OCI-LY7 (cell line): Measurements from ENCODE around the gene NOL4L. TPM values are rescaled to one million over a fixed set of nuclear protein-coding genes. Genes with fewer than 3 reads are reported as not detected.

ENCODE experiments used
- BruUV-seq: library from RNA; stranded (reverse); fragments of 400-500 nt; replicated peaks from 2 replicates; lab custom pipeline; 2021; lab: Mats Ljungman, UMichigan
- CTCF ChIA-PET: fragments of 300-600 bp; sonication (Branson Sonifier 250); formaldehyde crosslinking; loops from one replicate; lab custom pipeline; 2022; ENCODE audit warnings: antibody characterized with exemption; ENCODE audit not compliant: unreplicated experiment; lab: Charles Lee
- POLR2A ChIA-PET: fragments of 300-600 bp; sonication (Branson Sonifier 250); formaldehyde crosslinking; loops from one replicate; lab custom pipeline; 2022; ENCODE audit warnings: antibody characterized with exemption; lab: Charles Lee
- DNase-seq: peaks from one replicate; pipeline ENCODE4 v3.0.0-alpha.2; 2015; ENCODE audit warnings: low spot score
- H2AFZ ChIP-seq: fragments of 200-600 bp; sonication (generic), shearing (Covaris generic); 2 replicates; pipeline ENCODE4 v1.6.1; 2014; ENCODE audit warnings: mild to moderate bottlenecking, antibody characterized with exemption, low read length, moderate library complexity
- H3K27ac ChIP-seq: fragments of 200-600 bp; sonication (generic); 2 replicates; pipeline ENCODE4 v1.5.1; 2014; ENCODE audit warnings: mixed run types, low read depth, mild to moderate bottlenecking, moderate library complexity, low read length, inconsistent platforms; ENCODE audit not compliant: poor library complexity, severe bottlenecking
- H3K36me3 ChIP-seq: fragments of 200-600 bp; sonication (generic); 2 replicates; pipeline ENCODE4 v1.6.1; 2014; ENCODE audit warnings: mild to moderate bottlenecking, antibody characterized with exemption, low read length, moderate library complexity, mixed read lengths; ENCODE audit not compliant: insufficient read depth
- H3K4me1 ChIP-seq: fragments of 200-600 bp; sonication (generic); 2 replicates; pipeline ENCODE4 v1.5.1; 2014; ENCODE audit warnings: mild to moderate bottlenecking, low read length; ENCODE audit not compliant: insufficient read depth, poor library complexity, severe bottlenecking
- H3K4me2 ChIP-seq: fragments of 200-600 bp; sonication (generic); 2 replicates; pipeline ENCODE4 v1.6.1; 2014; ENCODE audit warnings: mild to moderate bottlenecking, low read length
- H3K4me3 ChIP-seq: fragments of 200-600 bp; sonication (generic); 2 replicates; pipeline ENCODE4 v1.5.1; 2014; ENCODE audit warnings: mild to moderate bottlenecking, low read depth, low read length; ENCODE audit not compliant: poor library complexity, severe bottlenecking
- H3K79me2 ChIP-seq: fragments of 200-600 bp; sonication (generic); 2 replicates; pipeline ENCODE4 v1.6.1; 2016; ENCODE audit warnings: low read depth, mild to moderate bottlenecking, low read length, moderate library complexity, mixed read lengths; ENCODE audit not compliant: insufficient read depth
- H3K9me2 ChIP-seq: fragments of 200-600 bp; sonication (generic); 2 replicates; pipeline ENCODE4 v1.6.1; 2016; ENCODE audit warnings: mild to moderate bottlenecking, low read length, mixed read lengths; ENCODE audit not compliant: insufficient read depth
- H3K9me3 ChIP-seq: fragments of 200-600 bp; sonication (generic); 2 replicates; pipeline ENCODE4 v1.6.1; 2014; ENCODE audit warnings: mild to moderate bottlenecking, mixed run types, low read length, mixed read lengths
- H4K20me1 ChIP-seq: fragments of 200-600 bp; sonication (generic); 2 replicates; pipeline ENCODE4 v1.6.1; 2014; ENCODE audit warnings: mild to moderate bottlenecking, antibody characterized with exemption, low read length, moderate library complexity, mixed read lengths; ENCODE audit not compliant: insufficient read depth
- CTCF ChIP-seq: fragments of 200-600 bp; sonication (generic); conservative IDR thresholded peaks from 2 replicates; pipeline ENCODE4 v1.5.1; 2014; ENCODE audit warnings: mild to moderate bottlenecking, antibody characterized with exemption, low read length, moderate library complexity, mixed read lengths
- EZH2phosphoT487 ChIP-seq: fragments of 200-600 bp; sonication (generic); IDR thresholded peaks from 2 replicates; pipeline ENCODE4 v1.6.1; 2018; ENCODE audit warnings: low read depth, borderline replicate concordance, mild to moderate bottlenecking, mixed run types, antibody characterized with exemption, low read length, moderate library complexity, mixed read lengths
- intact Hi-C: fragments of 100-400 bp; cut with micrococcal nuclease; formaldehyde crosslinking; loops from one replicate; pipeline ENCODE4 v1.10.0; 2022; ENCODE audit not compliant: unreplicated experiment
- total RNA-seq, 2 experiments: library from RNA; depleted of rRNA in 1 of 2; stranded (reverse); fragments of >200 nt in 1 of 2; shearing (Covaris generic) in 1 of 2; gene quantifications; 2 replicates each; pipeline ENCODE4 v1.2.3, GENCODE V29; 2014 to 2022

NOL4L gene
- total RNA-seq, 2 experiments from 2014 or later = 3.9 to 4.2 TPM

GRCh38 chr20:32621071-32621890 is 36.1 kb upstream of the NOL4L start:
- no peak for DNase-seq
- no peaks in the 10 kb centered on the region for H3K9me3 ChIP-seq
- no peak for TF ChIP-seq CTCF
- TF ChIP-seq EZH2phosphoT487 = no peak
- H3K4me3 ChIP-seq = no peak overlapping the region
- no peak overlapping the region for H3K4me2 ChIP-seq
- no peak overlapping the region for H2AFZ ChIP-seq
- no TSS peak for BruUV-seq
- CTCF ChIA-PET = interaction anchor here (0.7 kb wide), 1 partner anchor 41 kb away, joined by 3 read pairs; no protein-coding TSS in a partner anchor
- H3K4me1 ChIP-seq = no peaks in the 10 kb centered on the region
- intact Hi-C loops = no loop called here
- H3K79me2 ChIP-seq = no peaks in the 10 kb centered on the region
- no peaks in the 10 kb centered on the region for H3K36me3 ChIP-seq
- H4K20me1 ChIP-seq = no peaks in the 10 kb centered on the region
- H3K27ac ChIP-seq = no peak overlapping the region
- H3K9me2 ChIP-seq = no peaks in the 10 kb centered on the region
- POLR2A ChIA-PET = no interaction called here

GRCh38 chr20:32619586-32619985 is 34.5 kb upstream of the NOL4L start:
- Histone ChIP-seq H4K20me1 (no peaks in the 10 kb centered on the region), H3K9me2 (no peaks in the 10 kb centered on the region), H3K4me2 (no peak overlapping the region), H3K9me3 (no peaks in the 10 kb centered on the region), H3K27ac (no peak overlapping the region), H2AFZ (no peak overlapping the region), H3K79me2 (no peaks in the 10 kb centered on the region), H3K36me3 (no peaks in the 10 kb centered on the region), H3K4me3 (no peak overlapping the region), H3K4me1 (no peaks in the 10 kb centered on the region)
- no peak for DNase-seq
- intact Hi-C loops = no loop called here
- TF ChIP-seq CTCF (no peak), EZH2phosphoT487 (no peak)
- CTCF ChIA-PET = no interaction called here
- BruUV-seq = no TSS peak
- POLR2A ChIA-PET = no interaction called here

- Histone ChIP-seq H3K27ac (no peak overlapping the region), H3K36me3 (no peaks in the 10 kb centered on the region), H3K9me2 (no peaks in the 10 kb centered on the region), H3K4me2 (no peak overlapping the region), H3K9me3 (no peaks in the 10 kb centered on the region), H4K20me1 (no peaks in the 10 kb centered on the region), H3K4me1 (peaks cover 4% of the 10 kb centered on the region), H3K4me3 (no peak overlapping the region), H2AFZ (no peak overlapping the region), H3K79me2 (no peaks in the 10 kb centered on the region)
- DNase-seq = no peak
- intact Hi-C loops = no loop called here
- BruUV-seq = no TSS peak
- POLR2A ChIA-PET = interaction anchor here (0.6 to 0.7 kb wide), 2 partner anchors 11 to 242 kb away, joined by 3 to 4 read pairs; no protein-coding TSS in a partner anchor
- no peak for TF ChIP-seq EZH2phosphoT487
- no peak for TF ChIP-seq CTCF
- CTCF ChIA-PET = no interaction called here
These were observed 29.6 kb upstream of the NOL4L start for GRCh38 chr20:32614772-32615171.
